Measurements from ENCODE around the gene PALMD. TPM values are rescaled to one million over a fixed set of nuclear protein-coding genes. Genes with fewer than 3 reads are reported as not detected.

Gene PALMD
- polyA plus RNA-seq, 1 of the 3 experiments (the other 2 are of a cell fraction): 1.8 TPM

DNA sequence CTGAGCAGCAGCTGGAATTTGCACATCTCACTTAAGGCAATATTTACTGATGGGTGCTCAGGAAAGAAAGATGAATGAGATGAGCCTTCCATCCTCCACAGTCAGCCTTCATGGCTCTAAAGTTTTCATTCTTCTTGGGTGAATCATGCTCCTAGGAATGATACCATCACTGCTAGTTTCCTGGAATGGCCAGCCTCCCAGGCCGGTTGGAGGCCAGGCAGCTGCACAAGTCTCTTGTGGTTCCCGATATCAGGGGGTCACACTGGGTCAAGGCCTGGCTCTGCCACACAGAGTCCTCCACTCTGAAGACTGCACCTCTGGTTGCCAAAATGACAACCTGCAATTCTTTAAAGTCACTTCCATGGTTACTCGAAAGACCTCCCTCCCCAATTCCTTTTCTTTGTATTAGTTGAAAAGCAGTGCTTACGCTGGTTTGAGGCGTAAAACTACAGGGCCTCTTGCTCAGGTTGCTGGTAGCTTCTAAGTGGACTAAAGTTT is 46.2 kb upstream of the PALMD start:
- H3K9ac ChIP-seq: peak overlapping the region; percentile 60
- H2AFZ ChIP-seq (ENCODE audit: low read depth): peak overlapping the region; percentile 70; the same call in 1 of the 2 replicates
- POLR2A ChIA-PET: no interaction called here
- no peak overlapping the region for H3K4me3 ChIP-seq (ENCODE audit: low read depth in 2 of 2, low read length in 1 of 2)
- peak overlapping the region; percentile 25; the same call in 1 of the 2 replicates for H3K4me2 ChIP-seq
- peak; percentile 99 for TF ChIP-seq RXRA (IDR thresholded peaks at IDR 0.05; ENCODE audit: borderline replicate concordance, low read depth)
- TF ChIP-seq NFIC (IDR thresholded peaks at IDR 0.05; ENCODE audit: borderline replicate concordance): peak; percentile 88
- TF ChIP-seq, protein P1, sequence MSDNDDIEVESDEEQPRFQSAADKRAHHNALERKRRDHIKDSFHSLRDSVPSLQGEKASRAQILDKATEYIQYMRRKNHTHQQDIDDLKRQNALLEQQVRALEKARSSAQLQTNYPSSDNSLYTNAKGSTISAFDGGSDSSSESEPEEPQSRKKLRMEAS (IDR thresholded peaks at IDR 0.05; ENCODE audit: low read depth): peak; percentile 76
- TF ChIP-seq, protein P2, sequence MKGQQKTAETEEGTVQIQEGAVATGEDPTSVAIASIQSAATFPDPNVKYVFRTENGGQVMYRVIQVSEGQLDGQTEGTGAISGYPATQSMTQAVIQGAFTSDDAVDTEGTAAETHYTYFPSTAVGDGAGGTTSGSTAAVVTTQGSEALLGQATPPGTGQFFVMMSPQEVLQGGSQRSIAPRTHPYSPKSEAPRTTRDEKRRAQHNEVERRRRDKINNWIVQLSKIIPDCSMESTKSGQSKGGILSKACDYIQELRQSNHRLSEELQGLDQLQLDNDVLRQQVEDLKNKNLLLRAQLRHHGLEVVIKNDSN (IDR thresholded peaks at IDR 0.05; ENCODE audit: borderline replicate concordance, low read depth): no peak
- TF ChIP-seq, protein P3, sequence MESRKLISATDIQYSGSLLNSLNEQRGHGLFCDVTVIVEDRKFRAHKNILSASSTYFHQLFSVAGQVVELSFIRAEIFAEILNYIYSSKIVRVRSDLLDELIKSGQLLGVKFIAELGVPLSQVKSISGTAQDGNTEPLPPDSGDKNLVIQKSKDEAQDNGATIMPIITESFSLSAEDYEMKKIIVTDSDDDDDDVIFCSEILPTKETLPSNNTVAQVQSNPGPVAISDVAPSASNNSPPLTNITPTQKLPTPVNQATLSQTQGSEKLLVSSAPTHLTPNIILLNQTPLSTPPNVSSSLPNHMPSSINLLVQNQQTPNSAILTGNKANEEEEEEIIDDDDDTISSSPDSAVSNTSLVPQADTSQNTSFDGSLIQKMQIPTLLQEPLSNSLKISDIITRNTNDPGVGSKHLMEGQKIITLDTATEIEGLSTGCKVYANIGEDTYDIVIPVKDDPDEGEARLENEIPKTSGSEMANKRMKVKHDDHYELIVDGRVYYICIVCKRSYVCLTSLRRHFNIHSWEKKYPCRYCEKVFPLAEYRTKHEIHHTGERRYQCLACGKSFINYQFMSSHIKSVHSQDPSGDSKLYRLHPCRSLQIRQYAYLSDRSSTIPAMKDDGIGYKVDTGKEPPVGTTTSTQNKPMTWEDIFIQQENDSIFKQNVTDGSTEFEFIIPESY (IDR thresholded peaks at IDR 0.05; ENCODE audit: borderline replicate concordance, low read depth): peak; percentile 63; the same call in 1 of the 2 replicates
- peak; percentile 79; the same call in 1 of the 2 replicates for TF ChIP-seq POLR2AphosphoS5 (IDR thresholded peaks at IDR 0.05; ENCODE audit: low read depth, low read length)
- TF ChIP-seq, protein P4, sequence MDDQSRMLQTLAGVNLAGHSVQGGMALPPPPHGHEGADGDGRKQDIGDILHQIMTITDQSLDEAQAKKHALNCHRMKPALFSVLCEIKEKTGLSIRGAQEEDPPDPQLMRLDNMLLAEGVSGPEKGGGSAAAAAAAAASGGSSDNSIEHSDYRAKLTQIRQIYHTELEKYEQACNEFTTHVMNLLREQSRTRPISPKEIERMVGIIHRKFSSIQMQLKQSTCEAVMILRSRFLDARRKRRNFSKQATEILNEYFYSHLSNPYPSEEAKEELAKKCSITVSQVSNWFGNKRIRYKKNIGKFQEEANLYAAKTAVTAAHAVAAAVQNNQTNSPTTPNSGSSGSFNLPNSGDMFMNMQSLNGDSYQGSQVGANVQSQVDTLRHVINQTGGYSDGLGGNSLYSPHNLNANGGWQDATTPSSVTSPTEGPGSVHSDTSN (IDR thresholded peaks at IDR 0.05): peak; percentile 90
- peak; percentile 95 for TF ChIP-seq TEAD4 (IDR thresholded peaks at IDR 0.05; ENCODE audit: borderline replicate concordance, insufficient read depth)
- no peak; the same call in 1 of the 2 replicates for TF ChIP-seq GABPA (IDR thresholded peaks at IDR 0.05; ENCODE audit: low read depth)
- no peak for TF ChIP-seq GATA2 (CRISPR knock-in tag; IDR thresholded peaks at IDR 0.05)
- TF ChIP-seq ELF1 (IDR thresholded peaks at IDR 0.05): 0 out of 2 replicates have a peak, but pooled peaks have one; percentile 38
- 0 out of 2 replicates have a peak, but pooled peaks have one; percentile 35 for TF ChIP-seq MEF2A (IDR thresholded peaks at IDR 0.05; ENCODE audit: borderline replicate concordance, low read depth)
- TF ChIP-seq FOSL2 (IDR thresholded peaks at IDR 0.05; ENCODE audit: borderline replicate concordance, low read depth): peak; percentile 95
- no peak for TF ChIP-seq RCOR1 (IDR thresholded peaks at IDR 0.05; ENCODE audit: low read length)
- TF ChIP-seq, protein P5, sequence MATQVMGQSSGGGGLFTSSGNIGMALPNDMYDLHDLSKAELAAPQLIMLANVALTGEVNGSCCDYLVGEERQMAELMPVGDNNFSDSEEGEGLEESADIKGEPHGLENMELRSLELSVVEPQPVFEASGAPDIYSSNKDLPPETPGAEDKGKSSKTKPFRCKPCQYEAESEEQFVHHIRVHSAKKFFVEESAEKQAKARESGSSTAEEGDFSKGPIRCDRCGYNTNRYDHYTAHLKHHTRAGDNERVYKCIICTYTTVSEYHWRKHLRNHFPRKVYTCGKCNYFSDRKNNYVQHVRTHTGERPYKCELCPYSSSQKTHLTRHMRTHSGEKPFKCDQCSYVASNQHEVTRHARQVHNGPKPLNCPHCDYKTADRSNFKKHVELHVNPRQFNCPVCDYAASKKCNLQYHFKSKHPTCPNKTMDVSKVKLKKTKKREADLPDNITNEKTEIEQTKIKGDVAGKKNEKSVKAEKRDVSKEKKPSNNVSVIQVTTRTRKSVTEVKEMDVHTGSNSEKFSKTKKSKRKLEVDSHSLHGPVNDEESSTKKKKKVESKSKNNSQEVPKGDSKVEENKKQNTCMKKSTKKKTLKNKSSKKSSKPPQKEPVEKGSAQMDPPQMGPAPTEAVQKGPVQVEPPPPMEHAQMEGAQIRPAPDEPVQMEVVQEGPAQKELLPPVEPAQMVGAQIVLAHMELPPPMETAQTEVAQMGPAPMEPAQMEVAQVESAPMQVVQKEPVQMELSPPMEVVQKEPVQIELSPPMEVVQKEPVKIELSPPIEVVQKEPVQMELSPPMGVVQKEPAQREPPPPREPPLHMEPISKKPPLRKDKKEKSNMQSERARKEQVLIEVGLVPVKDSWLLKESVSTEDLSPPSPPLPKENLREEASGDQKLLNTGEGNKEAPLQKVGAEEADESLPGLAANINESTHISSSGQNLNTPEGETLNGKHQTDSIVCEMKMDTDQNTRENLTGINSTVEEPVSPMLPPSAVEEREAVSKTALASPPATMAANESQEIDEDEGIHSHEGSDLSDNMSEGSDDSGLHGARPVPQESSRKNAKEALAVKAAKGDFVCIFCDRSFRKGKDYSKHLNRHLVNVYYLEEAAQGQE (IDR thresholded peaks at IDR 0.05; ENCODE audit: low read depth, low read length): peak; percentile 72
- TF ChIP-seq TAF1 (IDR thresholded peaks at IDR 0.05; ENCODE audit: borderline replicate concordance, low read depth, low read length): 0 out of 2 replicates have a peak, but pooled peaks have one; percentile 13
- no peak for TF ChIP-seq SIN3A (IDR thresholded peaks at IDR 0.05; ENCODE audit: borderline replicate concordance, low read depth, low read length)
- TF ChIP-seq TCF12 (IDR thresholded peaks at IDR 0.05): peak; percentile 96
- TF ChIP-seq EP300 (IDR thresholded peaks at IDR 0.05; ENCODE audit: borderline replicate concordance in 1 of 2, low read depth in 1 of 2, low read length in 1 of 2): peak; percentile 7 to 97; a peak in 2 of 4 replicates
- TF ChIP-seq JUND (IDR thresholded peaks at IDR 0.05): peak; percentile 99
- TF ChIP-seq YY1 (IDR thresholded peaks at IDR 0.05; ENCODE audit: low read depth): peak; percentile 37; the same call in 1 of the 2 replicates
- TF ChIP-seq FOXM1 (IDR thresholded peaks at IDR 0.05; ENCODE audit: low read depth): peak; percentile 51; the same call in 1 of the 2 replicates
- CTCF ChIA-PET: interaction anchor here (1.3 kb wide), 1 partner anchor 86 kb away, joined by 3 read pairs; no protein-coding TSS in a partner anchor
- peak overlapping the region; percentile 65 to 98; a peak in 3 of 4 replicates for H3K27ac ChIP-seq (ENCODE audit: low read depth in 2 of 2, low read length in 1 of 2)
- H4K20me1 ChIP-seq (ENCODE audit: insufficient read depth): no peaks in the 10 kb centered on the region
- no peaks in the 10 kb centered on the region for H3K79me2 ChIP-seq (ENCODE audit: insufficient read depth)
- WGBS (ENCODE audit: low lambda C conversion rate): 44% methylated on average over 5 of the region's 5 CpGs
- H3K36me3 ChIP-seq (replicated peaks in 1 of 2; ENCODE audit: control insufficient read depth in 1 of 2, insufficient read depth in 2 of 2, low read length in 1 of 2): no peaks in the 10 kb centered on the region
- peaks cover 0 to 25% of the 10 kb centered on the region in 2 experiments; a peak in 3 of 4 replicates for H3K4me1 ChIP-seq (ENCODE audit: control insufficient read depth in 1 of 2, insufficient read depth in 2 of 2, low read depth in 1 of 2, low read length in 1 of 2)
- H3K27me3 ChIP-seq (ENCODE audit: insufficient read depth): no peaks in the 10 kb centered on the region
- DNase-seq: no peak
- no peaks in the 10 kb centered on the region for H3K9me3 ChIP-seq
- H3F3A ChIP-seq (replicated peaks; ENCODE audit: insufficient read depth): peaks cover 35% of the 10 kb centered on the region
- H3K9me2 ChIP-seq: no peaks in the 10 kb centered on the region
